Astrocyte (in vitro differentiated cells and primary cell): ENCODE results near the gene PPP2R2C.

Experiments
- CTCF ChIP-seq: IDR thresholded peaks from 2 replicates; pipeline ENCODE4 v1.5.1; 2011; ENCODE audit warnings: low read depth, mild to moderate bottlenecking, inconsistent platforms, low read length, moderate library complexity; ENCODE audit not compliant: insufficient read depth
- EZH2 ChIP-seq: IDR thresholded peaks from 2 replicates; pipeline ENCODE4 v1.6.1; 2012; ENCODE audit warnings: mild to moderate bottlenecking, low read length, inconsistent platforms; ENCODE audit not compliant: insufficient read depth

GRCh38 chr4:6424425-6424824 is 48.0 kb downstream of the PPP2R2C start:
- no peak for TF ChIP-seq CTCF
- TF ChIP-seq EZH2 = no peak
